Prostate gland (tissue), 2 donors: ENCODE results near the gene EHMT1. TPM values are rescaled to one million over a fixed set of nuclear protein-coding genes. Genes with fewer than 3 reads are reported as not detected.

Experiments
- DNase-seq: peaks from one replicate; pipeline ENCODE4 v3.0.0-alpha.2; 2019; ENCODE audit warnings: low spot score
- H3K27ac ChIP-seq, 2 donors: fragments of 200-600 bp; sonication (generic); 2 replicates each; pipeline ENCODE4 v1.5.1; 2017 to 2019
- H3K27me3 ChIP-seq: fragments of 200-600 bp; sonication (generic); replicated peaks from 2 replicates; pipeline ENCODE4 v1.5.1; 2019; ENCODE audit not compliant: insufficient read depth
- H3K36me3 ChIP-seq, 2 donors: fragments of 200-600 bp; sonication (generic); 1 replicate in 1 of 2; 2 replicates in 1 of 2; pipeline versions ENCODE4 v1.5.1 to v1.8.1; 2017 to 2019
- H3K4me1 ChIP-seq: fragments of 200-600 bp; sonication (generic); replicated peaks from 2 replicates; pipeline ENCODE4 v1.5.1; 2019
- H3K4me3 ChIP-seq, 2 donors: fragments of 200-600 bp; sonication (generic); 2 replicates each; pipeline ENCODE4 v1.5.1; 2017 to 2019
- H3K9me3 ChIP-seq: fragments of 200-600 bp; sonication (generic); 2 replicates; pipeline ENCODE4 v1.5.1; 2017
- POLR2A ChIP-seq: fragments of 450-650 bp; IDR thresholded peaks from one replicate; pipeline ENCODE4 v1.6.1; 2016; ENCODE audit warnings: antibody characterized with exemption, mild to moderate bottlenecking
- POLR2AphosphoS5 ChIP-seq: sonication (generic); formaldehyde crosslinking; IDR thresholded peaks from one replicate; pipeline ENCODE4 v1.6.1; 2017; ENCODE audit warnings: antibody characterized with exemption
- WGBS: methylation state at CpG from one replicate; pipeline ENCODE4 v1.1.5; 2018; 5-methylcytosine and 5-hydroxymethylcytosine counted together
- intact Hi-C: fragments of 100-400 bp; cut with DNase I; formaldehyde crosslinking; loops from one replicate; pipeline ENCODE4 v1.14.2; 2022
- total RNA-seq, 2 donors: library from RNA; depleted of rRNA; stranded (reverse); fragments of >200 nt; gene quantifications; one replicate each; pipeline ENCODE4 v1.1.0, GENCODE V29; 2016
- TF ChIP-seq, protein P1 (sequence below), 4 experiments: fragments of 200-600 bp in 2 of 4; fragments of 450-650 bp in 2 of 4; sonication (generic) in 2 of 4; IDR thresholded peaks; 1 replicate in 3 of 4; 2 replicates in 1 of 4; pipeline ENCODE4 v1.5.1; 2016 to 2019; ENCODE audit warnings: antibody characterized with exemption in 4 of 4, mild to moderate bottlenecking in 2 of 4, moderate library complexity in 2 of 4

EHMT1 gene
- total RNA-seq, 2 donors from 2014 or later: 81.3 to 149 TPM

GRCh38 chr9:137642892-137643291, 24.1 kb downstream of the EHMT1 start:
- intact Hi-C loops: no loop called here
- no peak for DNase-seq
- Histone ChIP-seq H3K27ac (no peak overlapping the region), H3K4me1 (no peaks in the 10 kb centered on the region), H3K4me3 (no peak overlapping the region), H3K9me3 (no peaks in the 10 kb centered on the region), H3K27me3 (no peaks in the 10 kb centered on the region), H3K36me3 (no peaks in the 10 kb centered on the region)
- 95% methylated on average over 5 of the region's 5 CpGs for WGBS
- TF ChIP-seq POLR2A (no peak), POLR2AphosphoS5 (no peak)
- TF ChIP-seq, protein P1, sequence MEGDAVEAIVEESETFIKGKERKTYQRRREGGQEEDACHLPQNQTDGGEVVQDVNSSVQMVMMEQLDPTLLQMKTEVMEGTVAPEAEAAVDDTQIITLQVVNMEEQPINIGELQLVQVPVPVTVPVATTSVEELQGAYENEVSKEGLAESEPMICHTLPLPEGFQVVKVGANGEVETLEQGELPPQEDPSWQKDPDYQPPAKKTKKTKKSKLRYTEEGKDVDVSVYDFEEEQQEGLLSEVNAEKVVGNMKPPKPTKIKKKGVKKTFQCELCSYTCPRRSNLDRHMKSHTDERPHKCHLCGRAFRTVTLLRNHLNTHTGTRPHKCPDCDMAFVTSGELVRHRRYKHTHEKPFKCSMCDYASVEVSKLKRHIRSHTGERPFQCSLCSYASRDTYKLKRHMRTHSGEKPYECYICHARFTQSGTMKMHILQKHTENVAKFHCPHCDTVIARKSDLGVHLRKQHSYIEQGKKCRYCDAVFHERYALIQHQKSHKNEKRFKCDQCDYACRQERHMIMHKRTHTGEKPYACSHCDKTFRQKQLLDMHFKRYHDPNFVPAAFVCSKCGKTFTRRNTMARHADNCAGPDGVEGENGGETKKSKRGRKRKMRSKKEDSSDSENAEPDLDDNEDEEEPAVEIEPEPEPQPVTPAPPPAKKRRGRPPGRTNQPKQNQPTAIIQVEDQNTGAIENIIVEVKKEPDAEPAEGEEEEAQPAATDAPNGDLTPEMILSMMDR (IDR thresholded peaks at IDR 0.05): no peak

GRCh38 chr9:137643921-137644320, 25.1 kb downstream of the EHMT1 start:
- TF ChIP-seq, protein P1 (IDR thresholded peaks at IDR 0.05): no peak
- TF ChIP-seq POLR2A: no peak
- TF ChIP-seq POLR2AphosphoS5: no peak
- Histone ChIP-seq H3K27me3 (no peaks in the 10 kb centered on the region), H3K4me3 (no peak overlapping the region), H3K9me3 (no peaks in the 10 kb centered on the region), H3K36me3 (no peaks in the 10 kb centered on the region), H3K27ac (no peak overlapping the region), H3K4me1 (no peaks in the 10 kb centered on the region)
- WGBS: 87% methylated on average over 14 of the region's 14 CpGs
- intact Hi-C loops: no loop called here
- no peak for DNase-seq

DNA sequence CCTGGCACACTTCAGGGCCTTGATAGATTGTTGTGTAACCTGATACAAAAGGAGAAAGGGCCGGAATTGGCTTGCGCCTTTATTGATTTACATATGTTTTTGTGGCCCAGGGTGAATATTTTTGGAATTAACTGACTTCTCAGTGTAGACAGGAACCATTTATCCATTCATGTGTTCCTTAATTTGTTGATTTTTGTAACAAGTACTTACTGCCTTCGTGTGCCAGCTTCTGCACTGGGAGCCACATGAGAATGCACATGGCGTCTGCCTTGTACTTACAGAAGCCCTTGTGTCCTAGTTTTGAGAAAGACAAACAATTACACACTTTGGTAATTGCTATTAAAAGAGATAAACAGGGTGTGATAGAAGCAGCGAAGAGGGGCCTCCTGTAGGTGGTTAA, 26.4 kb downstream of the EHMT1 start:
- no peak for DNase-seq
- H3K4me3 ChIP-seq: no peak overlapping the region
- TF ChIP-seq, protein P1 (IDR thresholded peaks at IDR 0.05): no peak
- TF ChIP-seq POLR2A: no peak
- no peak for TF ChIP-seq POLR2AphosphoS5
- H3K27ac ChIP-seq: no peak overlapping the region
- WGBS: 76% methylated on average over 5 of the region's 5 CpGs
- H3K36me3 ChIP-seq: no peaks in the 10 kb centered on the region
- intact Hi-C loops: no loop called here
- H3K4me1 ChIP-seq: no peaks in the 10 kb centered on the region
- no peaks in the 10 kb centered on the region for H3K27me3 ChIP-seq
- no peaks in the 10 kb centered on the region for H3K9me3 ChIP-seq

DNA sequence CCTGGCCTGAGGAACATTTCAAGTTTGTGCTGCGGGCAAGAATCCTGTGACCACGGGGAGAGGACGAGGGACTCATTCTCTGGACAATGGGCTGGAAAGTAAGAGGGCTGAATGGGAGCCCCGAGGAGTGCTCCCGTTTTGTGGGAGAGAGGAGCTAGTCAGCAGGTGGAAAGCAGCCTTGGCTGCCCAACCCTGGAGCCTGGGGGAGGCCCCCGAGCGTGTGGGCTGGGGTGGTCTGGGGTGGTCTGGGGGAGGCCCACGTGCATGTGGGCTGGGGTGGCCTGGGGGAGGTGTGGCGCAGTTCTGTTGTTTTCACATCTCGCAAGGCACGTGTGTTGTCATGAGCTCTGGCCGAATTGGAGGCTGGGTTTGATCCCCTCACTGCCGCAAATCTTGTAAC, 27.5 kb downstream of the EHMT1 start:
- WGBS: 85% methylated on average over 13 of the region's 13 CpGs

GRCh38 chr9:137647096-137647714, 28.4 kb downstream of the EHMT1 start:
- Histone ChIP-seq H3K27me3 (no peaks in the 10 kb centered on the region), H3K27ac (no peak overlapping the region), H3K4me1 (no peaks in the 10 kb centered on the region), H3K9me3 (no peaks in the 10 kb centered on the region), H3K4me3 (no peak overlapping the region), H3K36me3 (no peaks in the 10 kb centered on the region)
- 83% methylated on average over 15 of the region's 15 CpGs for WGBS
- no peak for DNase-seq
- intact Hi-C loops: no loop called here
- TF ChIP-seq, protein P1 (IDR thresholded peaks at IDR 0.05): no peak
- TF ChIP-seq POLR2A: no peak

More for the DNA sequence above, 27.5 kb downstream of the EHMT1 start:
- H3K27ac ChIP-seq: no peak overlapping the region
- intact Hi-C loops: no loop called here
- TF ChIP-seq POLR2A (no peak), POLR2AphosphoS5 (no peak)
- TF ChIP-seq, protein P1 (IDR thresholded peaks at IDR 0.05): no peak
- H3K27me3 ChIP-seq: no peaks in the 10 kb centered on the region
- DNase-seq: no peak
- no peaks in the 10 kb centered on the region for H3K9me3 ChIP-seq
- H3K36me3 ChIP-seq: no peaks in the 10 kb centered on the region
- no peak overlapping the region for H3K4me3 ChIP-seq
- H3K4me1 ChIP-seq: no peaks in the 10 kb centered on the region
